NCI-H2029 treated with DMSO at 0.1 percent for 48 hours (cell line): Measurements from ENCODE around the gene MCU.

Experiments used
- DNase-seq: peaks from one replicate; lab custom pipeline; 2025; lab: John Stamatoyannopoulos, UW

MCU gene

DNA sequence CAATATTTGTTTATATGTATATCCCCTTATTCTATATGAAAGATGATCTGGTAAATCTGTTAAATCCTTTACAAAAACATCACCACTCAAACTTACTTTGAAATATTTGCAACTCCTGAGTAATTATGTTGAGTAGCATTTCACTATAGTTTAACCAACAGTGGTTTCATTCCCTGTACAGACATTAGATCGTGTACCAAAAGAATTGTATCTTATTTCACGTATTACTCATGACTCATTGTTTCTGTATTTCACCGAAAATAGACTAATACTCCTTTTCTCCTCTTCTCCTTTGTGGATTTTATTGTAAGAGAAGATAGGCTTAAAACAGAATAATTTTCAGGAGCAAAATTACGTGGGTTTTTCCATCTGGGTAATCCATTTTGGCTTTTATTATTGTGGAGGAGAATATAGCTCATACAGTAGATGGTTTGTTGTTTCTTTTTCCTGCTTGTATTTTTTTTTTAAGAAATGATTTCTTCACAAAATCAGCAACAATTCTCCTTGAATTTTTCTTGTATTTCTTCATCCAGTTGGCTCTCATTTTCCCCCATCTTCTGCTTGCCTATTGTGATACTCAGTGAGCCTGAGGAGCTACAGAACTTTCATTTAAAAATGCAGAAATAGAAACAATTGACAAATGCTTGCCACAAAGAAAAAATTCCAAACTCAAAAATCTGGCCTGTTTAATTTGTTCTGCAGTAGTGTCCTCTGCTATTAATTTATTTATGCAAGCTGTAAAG, 111.0 kb downstream of the MCU start:
- DNase-seq: no peak

- peak; percentile 59 for DNase-seq
Measured at GRCh38 chr10:72808001-72808400, 116.1 kb downstream of the MCU start.

DNA sequence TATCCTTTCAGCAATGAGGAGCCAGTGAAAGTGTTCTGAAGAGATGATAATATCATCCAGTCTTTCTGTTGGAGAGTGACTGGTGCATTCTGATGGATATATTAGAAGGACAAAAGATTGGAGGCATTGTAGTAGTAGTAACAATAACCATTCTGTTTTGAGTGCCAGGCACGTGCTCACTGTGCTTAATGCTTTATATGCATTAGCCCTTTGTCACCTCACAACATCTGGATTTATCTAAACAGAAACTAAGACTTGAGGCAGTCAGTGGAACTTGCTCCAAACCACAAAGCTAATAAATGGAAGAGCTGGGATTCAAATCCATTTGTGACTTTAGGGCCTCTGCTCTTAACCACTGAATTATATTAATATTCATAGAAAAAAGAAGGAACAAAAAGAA, 117.1 kb downstream of the MCU start:
- no peak for DNase-seq

- DNase-seq: no peak
Measured at GRCh38 chr10:72810976-72811375, 119.0 kb downstream of the MCU start.

DNA sequence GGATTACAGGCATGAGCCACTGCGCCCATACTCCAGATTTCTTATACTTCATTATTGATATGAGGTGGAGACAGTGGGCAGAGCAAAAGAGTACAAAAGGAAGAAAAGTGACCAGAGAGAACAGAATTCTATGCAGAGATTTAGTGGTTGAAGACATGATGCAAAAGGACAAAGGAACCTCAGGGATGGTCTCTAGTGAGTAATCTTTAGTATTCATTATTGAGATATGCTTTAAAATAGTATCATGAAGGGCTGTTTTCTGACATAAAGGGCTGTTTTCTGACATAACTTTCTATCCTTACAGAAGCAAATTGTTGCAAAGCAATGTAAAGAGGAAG, 120.4 kb downstream of the MCU start:
- DNase-seq: no peak

DNA sequence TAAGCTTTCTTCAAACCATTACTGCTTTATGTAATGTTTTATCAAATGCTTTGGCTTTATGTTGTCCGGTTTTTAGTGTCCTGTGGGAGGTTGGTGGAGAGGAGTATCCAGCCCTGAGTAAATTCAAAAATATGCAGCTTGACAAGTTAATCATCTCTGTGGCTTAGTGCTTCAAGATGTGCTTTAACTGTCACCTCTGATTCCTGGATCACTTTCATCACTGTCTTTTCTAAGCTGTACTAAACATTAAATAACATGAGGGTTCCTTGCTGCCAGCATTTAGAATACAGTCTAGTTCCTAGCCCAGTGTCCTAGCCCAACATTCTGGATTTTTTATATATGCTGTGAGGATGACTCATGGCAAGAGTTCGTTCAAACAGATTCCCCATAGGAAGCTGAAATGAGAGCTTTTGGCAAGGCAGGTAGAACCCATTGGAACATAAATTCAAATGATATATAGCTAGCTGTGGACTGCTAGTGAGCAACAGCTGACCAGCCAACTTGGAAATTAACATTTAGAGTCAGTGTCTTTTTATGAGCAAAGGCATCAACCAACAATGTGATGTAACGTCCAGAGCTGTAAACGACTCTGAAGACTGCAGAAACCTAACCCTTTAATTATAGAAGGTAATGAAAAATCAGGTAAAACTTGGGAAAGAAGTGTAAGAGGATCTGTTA, 120.9 kb downstream of the MCU start:
- DNase-seq: no peak

DNA sequence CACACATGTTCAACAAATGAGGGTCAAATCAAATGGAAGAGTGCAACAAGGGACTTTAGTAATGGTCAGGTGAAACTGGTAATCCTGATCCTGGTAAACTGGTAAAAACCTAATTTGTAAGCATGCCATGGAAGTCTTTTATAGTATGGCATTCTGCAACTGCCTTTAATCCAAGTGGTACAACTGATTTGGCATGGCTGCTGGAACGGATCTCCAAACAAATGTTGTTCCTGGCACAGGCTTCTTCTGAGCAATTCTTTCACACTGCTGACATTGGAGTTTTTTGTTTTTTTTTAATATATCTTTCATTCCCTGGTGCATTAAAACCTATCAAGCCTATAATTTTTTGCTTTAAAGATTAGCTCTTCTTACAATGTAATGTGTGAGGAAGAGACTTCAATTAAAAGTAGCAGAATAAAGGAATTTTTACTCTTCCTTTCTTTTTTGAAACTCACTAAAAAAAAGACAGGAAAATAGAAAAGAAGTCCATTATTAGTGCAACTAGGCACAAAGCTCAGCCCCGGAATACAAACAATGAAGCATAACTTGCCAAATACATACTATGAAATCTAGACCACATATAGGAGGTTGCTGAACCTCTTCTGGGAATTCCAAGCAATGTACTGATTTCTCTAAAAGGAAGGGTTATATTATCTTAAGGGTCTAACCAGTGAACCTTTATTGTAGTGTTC, 122.3 kb downstream of the MCU start:
- DNase-seq: no peak

DNA sequence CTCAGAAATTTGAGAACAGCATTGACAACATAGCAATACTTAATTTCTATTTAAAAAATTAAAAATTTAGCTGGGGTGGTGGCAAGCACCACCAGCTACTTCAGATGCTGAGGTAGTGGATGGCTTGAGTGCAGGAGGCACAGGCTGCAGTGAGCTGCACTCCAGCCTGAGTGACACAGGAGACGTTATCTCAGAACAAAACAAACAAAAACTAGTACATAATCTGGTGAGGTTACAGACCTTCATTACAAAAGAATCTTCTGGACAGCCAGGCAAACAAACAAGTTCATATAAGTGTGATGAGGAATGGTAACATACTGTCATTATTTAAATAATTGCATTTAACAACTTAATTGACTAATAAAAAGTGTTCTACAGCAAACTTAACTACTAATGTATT, 124.6 kb downstream of the MCU start:
- peak; percentile 14 for DNase-seq

DNA sequence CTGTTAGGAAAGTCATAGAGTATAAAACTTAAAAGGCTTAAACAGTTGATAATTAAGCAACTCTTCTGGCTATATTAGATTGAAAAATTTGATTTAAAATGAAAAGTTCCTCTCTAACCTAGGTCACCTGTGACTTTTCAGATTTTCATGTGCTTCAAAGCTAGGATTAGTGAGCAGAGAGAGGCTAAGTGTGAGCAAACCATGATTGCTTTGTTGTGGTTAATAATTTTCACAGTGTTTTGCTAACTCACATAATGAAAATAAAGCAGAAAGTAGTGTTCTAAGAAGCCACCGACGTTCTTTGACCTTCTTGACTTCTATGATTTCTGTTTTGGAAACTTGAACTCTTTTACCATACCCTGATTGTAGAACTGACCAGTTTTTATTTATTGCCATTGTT, 126.1 kb downstream of the MCU start:
- DNase-seq: no peak

GRCh38 chr10:72819053-72819452, 127.1 kb downstream of the MCU start:
- DNase-seq: no peak

GRCh38 chr10:72821606-72822005, 129.7 kb downstream of the MCU start:
- no peak for DNase-seq

DNA sequence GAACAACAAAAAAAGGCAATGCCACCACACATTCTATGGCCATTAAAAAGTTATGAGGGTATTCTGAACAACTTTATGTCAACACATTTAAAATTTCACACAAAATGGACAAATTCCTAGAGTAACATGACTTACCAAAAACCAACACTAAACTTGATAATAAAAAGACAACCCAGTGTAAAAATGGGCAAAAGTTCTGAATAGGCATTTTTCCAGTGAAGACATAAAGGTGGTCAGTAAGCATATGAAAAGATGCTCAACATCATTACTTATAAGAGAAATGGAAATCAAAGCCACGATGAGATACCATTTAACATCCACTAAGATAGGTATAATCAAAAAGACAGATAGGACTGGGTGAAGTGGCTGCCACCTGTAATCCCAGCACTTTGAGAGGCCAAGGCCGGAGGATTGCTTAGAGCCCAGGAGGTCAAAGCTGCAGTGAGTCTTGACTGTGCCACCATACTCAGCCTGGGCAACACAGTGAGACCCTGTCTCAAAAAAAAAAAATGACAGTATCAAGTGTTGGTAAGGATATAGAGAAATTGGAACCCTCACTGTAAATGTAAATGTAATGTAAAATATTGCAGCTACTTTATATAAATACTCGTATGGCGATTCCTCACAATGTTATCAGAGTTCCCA, 130.5 kb downstream of the MCU start:
- DNase-seq: no peak

DNA sequence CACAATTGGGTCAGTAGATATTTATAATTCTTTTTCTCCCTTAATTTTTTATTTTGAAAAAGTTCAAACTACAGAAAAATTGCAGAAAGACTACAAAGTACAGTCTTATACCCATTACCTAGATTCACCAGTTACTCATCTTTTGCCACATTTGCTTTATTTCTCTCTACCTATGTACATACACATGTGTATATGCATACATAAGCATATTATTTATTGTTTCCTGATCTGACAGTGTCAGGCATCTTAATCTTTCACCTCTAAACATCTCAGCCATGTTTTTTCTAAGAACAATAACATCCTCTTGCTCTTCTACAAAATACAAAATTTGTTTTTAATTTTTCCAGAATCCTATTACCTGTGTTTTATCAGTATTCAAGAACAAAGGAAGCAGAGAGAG, 133.2 kb downstream of the MCU start:
- DNase-seq: no peak

GRCh38 chr10:72826346-72826745, 134.4 kb downstream of the MCU start:
- no peak for DNase-seq

GRCh38 chr10:72828294-72828693, 136.4 kb downstream of the MCU start:
- DNase-seq: no peak

GRCh38 chr10:72830625-72831024, 138.7 kb downstream of the MCU start:
- DNase-seq: no peak

GRCh38 chr10:72831696-72832409, 139.9 kb downstream of the MCU start:
- no peak for DNase-seq

DNA sequence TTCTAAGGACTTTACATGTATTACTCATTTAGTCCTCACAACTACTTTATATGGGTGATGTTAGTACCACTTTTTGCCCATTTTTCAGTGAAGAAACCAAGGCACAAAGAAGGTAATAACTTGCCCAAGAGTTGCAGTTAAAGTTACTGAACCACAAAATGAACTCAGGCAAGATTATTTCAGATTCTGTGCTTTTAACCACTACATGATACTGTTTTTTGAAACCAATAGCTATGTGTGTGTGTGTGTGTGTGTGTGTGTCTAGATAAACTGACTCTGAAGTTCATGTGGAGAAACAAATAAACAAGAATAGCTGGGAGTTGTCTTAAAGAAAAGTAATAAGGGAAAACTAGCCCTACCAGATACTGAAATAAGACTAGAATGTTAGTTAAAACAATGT, 140.8 kb downstream of the MCU start:
- no peak for DNase-seq

- DNase-seq: peak; percentile 38
Measured at GRCh38 chr10:72834183-72834825, 142.4 kb downstream of the MCU start.

- no peak for DNase-seq
Measured at GRCh38 chr10:72840319-72840718, 148.4 kb downstream of the MCU start.

GRCh38 chr10:72841487-72841886, 149.5 kb downstream of the MCU start:
- DNase-seq: no peak

GRCh38 chr10:72842164-72842563, 150.2 kb downstream of the MCU start:
- DNase-seq: no peak
